ENCODE measurements around the gene HOMER1.
"Not testable (repeated sequence)": the region's sequence is repeated elsewhere in the genome, so short reads cannot be mapped to it uniquely, and the experiment has no call there.

The HOMER1 gene

GRCh38 chr5:79517601-79518000 lies 3.7 kb upstream of the HOMER1 start:
- no peak for DNase-seq (ENCODE audit: low spot score)

GRCh38 chr5:79516986-79517385 lies 3.1 kb upstream of the HOMER1 start:
- DNase-seq (ENCODE audit: low spot score) = no peak

GRCh38 chr5:79516331-79516730 lies 2.4 kb upstream of the HOMER1 start:
- not testable (repeated sequence) for DNase-seq (ENCODE audit: low spot score)

- DNase-seq (ENCODE audit: low spot score) = peak; percentile 80
Measured at GRCh38 chr5:79514391-79515105, 614 bp upstream of the HOMER1 start.

- peak; percentile 27 for DNase-seq (ENCODE audit: low spot score)
Measured at GRCh38 chr5:79513308-79513703, 628 bp downstream of the HOMER1 start.

- DNase-seq (ENCODE audit: low spot score) = no peak
Measured at GRCh38 chr5:79512471-79513307, 1.2 kb downstream of the HOMER1 start.

GRCh38 chr5:79512049-79512448 lies 1.9 kb downstream of the HOMER1 start:
- no peak for DNase-seq (ENCODE audit: low spot score)

GRCh38 chr5:79510638-79511037 lies 3.3 kb downstream of the HOMER1 start:
- no peak for DNase-seq (ENCODE audit: low spot score)

GRCh38 chr5:79509244-79509885 lies 4.6 kb downstream of the HOMER1 start:
- DNase-seq (ENCODE audit: low spot score) = no peak

- DNase-seq (ENCODE audit: low spot score) = no peak
Measured at GRCh38 chr5:79508794-79509193, 5.1 kb downstream of the HOMER1 start.

GRCh38 chr5:79508354-79508753 lies 5.6 kb downstream of the HOMER1 start:
- no peak for DNase-seq (ENCODE audit: low spot score)

- DNase-seq (ENCODE audit: low spot score) = no peak
Measured at GRCh38 chr5:79507251-79508205, 6.4 kb downstream of the HOMER1 start.

- no peak for DNase-seq (ENCODE audit: low spot score)
Measured at GRCh38 chr5:79505138-79505537, 8.8 kb downstream of the HOMER1 start.

GRCh38 chr5:79503794-79504495 lies 10.0 kb downstream of the HOMER1 start:
- no peak for DNase-seq (ENCODE audit: low spot score)

- DNase-seq (ENCODE audit: low spot score) = no peak
Measured at GRCh38 chr5:79499640-79500273, 14.2 kb downstream of the HOMER1 start.

GRCh38 chr5:79495311-79495710 lies 18.6 kb downstream of the HOMER1 start:
- no peak for DNase-seq (ENCODE audit: low spot score)

- DNase-seq (ENCODE audit: low spot score) = no peak
Measured at GRCh38 chr5:79493596-79494345, 20.2 kb downstream of the HOMER1 start.

GRCh38 chr5:79491690-79492317 lies 22.1 kb downstream of the HOMER1 start:
- DNase-seq (ENCODE audit: low spot score) = no peak

GRCh38 chr5:79490323-79490936 lies 23.5 kb downstream of the HOMER1 start:
- DNase-seq (ENCODE audit: low spot score) = no peak
